Cardiac fibroblast (primary cell): ENCODE data around the gene SACM1L.
"Not testable (repeated sequence)": the region's sequence is repeated elsewhere in the genome, so short reads cannot be mapped to it uniquely, and the experiment has no call there.

ENCODE experiments used
- DNase-seq, 2 donors: peaks; one replicate each; pipeline versions ENCODE4 v3.0.0 to v3.0.0-alpha.2; 2010; ENCODE audit warnings: low read depth in 2 of 2
- H3K4me3 ChIP-seq, 2 donors: replicated peaks in 1 of 2; 1 replicate in 1 of 2; 2 replicates in 1 of 2; pipeline ENCODE4 v1.5.1; 2011; ENCODE audit warnings: low read depth in 2 of 2, low read length in 2 of 2, mild to moderate bottlenecking in 2 of 2, moderate library complexity in 1 of 2
- TF ChIP-seq, protein P1 (sequence below): IDR thresholded peaks from one replicate; pipeline ENCODE4 v1.5.1; 2011; ENCODE audit warnings: low read depth, mild to moderate bottlenecking, low read length, inconsistent platforms

The SACM1L gene

GRCh38 chr3:45682786-45683185 is 6.4 kb upstream of the SACM1L start:
- no peak for DNase-seq
- H3K4me3 ChIP-seq = no peak overlapping the region
- TF ChIP-seq, protein P1, sequence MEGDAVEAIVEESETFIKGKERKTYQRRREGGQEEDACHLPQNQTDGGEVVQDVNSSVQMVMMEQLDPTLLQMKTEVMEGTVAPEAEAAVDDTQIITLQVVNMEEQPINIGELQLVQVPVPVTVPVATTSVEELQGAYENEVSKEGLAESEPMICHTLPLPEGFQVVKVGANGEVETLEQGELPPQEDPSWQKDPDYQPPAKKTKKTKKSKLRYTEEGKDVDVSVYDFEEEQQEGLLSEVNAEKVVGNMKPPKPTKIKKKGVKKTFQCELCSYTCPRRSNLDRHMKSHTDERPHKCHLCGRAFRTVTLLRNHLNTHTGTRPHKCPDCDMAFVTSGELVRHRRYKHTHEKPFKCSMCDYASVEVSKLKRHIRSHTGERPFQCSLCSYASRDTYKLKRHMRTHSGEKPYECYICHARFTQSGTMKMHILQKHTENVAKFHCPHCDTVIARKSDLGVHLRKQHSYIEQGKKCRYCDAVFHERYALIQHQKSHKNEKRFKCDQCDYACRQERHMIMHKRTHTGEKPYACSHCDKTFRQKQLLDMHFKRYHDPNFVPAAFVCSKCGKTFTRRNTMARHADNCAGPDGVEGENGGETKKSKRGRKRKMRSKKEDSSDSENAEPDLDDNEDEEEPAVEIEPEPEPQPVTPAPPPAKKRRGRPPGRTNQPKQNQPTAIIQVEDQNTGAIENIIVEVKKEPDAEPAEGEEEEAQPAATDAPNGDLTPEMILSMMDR = no peak

DNA sequence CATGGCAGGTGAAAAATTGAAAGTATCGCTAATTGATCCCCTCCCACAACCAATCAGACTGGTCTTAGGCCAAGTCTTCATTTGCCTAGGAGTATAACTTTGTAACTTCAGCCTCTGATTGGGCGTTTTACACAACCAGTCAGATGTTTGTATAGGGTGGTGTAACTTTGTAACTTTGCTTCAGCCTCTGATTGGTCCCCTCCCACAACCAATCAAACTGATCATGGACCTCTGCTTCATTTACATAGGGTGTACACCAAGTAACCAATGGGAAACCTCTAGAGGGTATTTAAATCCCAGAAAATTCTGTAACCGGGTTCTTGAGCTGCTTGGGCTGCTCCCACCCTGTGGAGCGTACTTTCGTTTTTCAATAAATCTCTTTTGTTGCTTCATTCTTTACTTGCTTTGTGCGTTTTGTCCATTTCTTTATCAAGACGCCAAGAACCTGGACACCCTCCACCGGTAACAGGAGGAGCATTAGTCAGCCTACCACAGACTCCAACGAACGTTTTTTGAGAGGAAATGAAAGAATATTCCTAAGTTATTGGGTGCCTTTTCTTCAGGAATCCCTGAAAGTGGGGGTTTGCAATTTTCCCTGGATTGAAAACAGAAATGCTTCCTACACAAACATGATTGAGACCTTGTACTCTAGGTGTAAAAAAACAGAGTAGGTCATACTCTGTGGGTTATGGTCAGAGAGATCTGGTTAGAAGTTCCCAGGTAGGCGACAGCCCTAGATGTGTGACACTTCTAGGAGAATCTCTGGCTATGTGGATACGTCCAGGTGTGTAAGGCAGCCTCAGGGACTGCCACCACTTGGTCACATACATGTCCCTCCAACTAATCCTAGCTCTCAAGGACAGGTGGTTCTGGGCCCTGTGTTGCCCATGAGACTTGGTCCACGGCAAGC is 5.5 kb upstream of the SACM1L start:
- TF ChIP-seq, protein P1 = no peak
- no peak overlapping the region for H3K4me3 ChIP-seq
- no peak for DNase-seq

GRCh38 chr3:45684327-45684892 is 4.8 kb upstream of the SACM1L start:
- no peak for DNase-seq
- TF ChIP-seq, protein P1 = no peak

DNA sequence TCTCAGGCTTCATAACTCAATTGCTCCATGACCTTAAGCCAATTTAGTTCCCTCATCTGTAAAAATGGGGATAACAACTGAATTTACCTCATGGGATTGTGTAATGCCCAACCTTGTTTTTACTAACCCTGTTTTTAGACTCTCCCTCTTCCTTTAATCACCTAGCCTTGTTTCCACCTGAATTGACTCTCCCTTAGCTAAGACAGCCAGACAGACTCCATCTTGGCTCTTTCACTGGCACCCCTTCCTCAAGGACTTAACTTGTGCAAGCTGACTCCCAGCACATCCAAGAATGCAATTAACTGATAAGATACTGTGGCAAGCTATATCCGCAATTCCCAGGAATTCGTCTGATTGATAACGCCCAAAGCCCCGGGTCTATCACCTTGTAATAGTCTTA is 3.5 kb upstream of the SACM1L start:
- DNase-seq, H3K4me3 ChIP-seq: not testable (repeated sequence)

More at GRCh38 chr3:45684327-45684892, 4.8 kb upstream of the SACM1L start:
- H3K4me3 ChIP-seq = no peak overlapping the region

- TF ChIP-seq, protein P1 = no peak
- DNase-seq = no peak
Measured at GRCh38 chr3:45686850-45687249, 2.3 kb upstream of the SACM1L start.

DNA sequence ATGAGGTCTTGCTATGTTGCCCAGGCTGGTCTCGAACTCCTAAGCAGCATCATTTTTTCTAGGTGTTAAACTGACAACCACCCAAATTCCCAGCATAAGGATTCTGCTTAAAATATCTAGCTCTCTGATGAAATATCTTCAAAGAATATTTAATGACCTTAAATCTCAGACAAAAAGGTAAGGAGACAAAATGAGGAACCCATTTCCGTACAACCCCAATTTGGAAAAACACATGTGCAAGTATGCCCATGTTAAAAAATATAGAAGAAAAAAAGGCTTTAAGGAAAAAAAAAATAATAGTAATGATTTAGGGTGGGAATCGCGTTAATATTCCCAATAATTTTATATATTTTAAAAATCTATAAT is 1.4 kb upstream of the SACM1L start:
- H3K4me3 ChIP-seq = peak overlapping the region; percentile 78 to 79
- TF ChIP-seq, protein P1 = no peak
- no peak for DNase-seq

More at GRCh38 chr3:45686850-45687249, 2.3 kb upstream of the SACM1L start:
- no peak overlapping the region for H3K4me3 ChIP-seq

GRCh38 chr3:45688194-45688881 is 858 bp upstream of the SACM1L start:
- TF ChIP-seq, protein P1 = no peak
- no peak for DNase-seq

More at GRCh38 chr3:45688194-45688881, 858 bp upstream of the SACM1L start:
- H3K4me3 ChIP-seq = peak overlapping the region; percentile 78 to 79
